ENCODE results near the gene TDP2. TPM values are rescaled to one million over a fixed set of nuclear protein-coding genes. Genes with fewer than 3 reads are reported as not detected.
"Not testable (repeated sequence)": the region's sequence is repeated elsewhere in the genome, so short reads cannot be mapped to it uniquely, and the experiment has no call there.

The TDP2 gene
- polyA plus RNA-seq, 1 donor from 2014 or later = 49.0 TPM

DNA sequence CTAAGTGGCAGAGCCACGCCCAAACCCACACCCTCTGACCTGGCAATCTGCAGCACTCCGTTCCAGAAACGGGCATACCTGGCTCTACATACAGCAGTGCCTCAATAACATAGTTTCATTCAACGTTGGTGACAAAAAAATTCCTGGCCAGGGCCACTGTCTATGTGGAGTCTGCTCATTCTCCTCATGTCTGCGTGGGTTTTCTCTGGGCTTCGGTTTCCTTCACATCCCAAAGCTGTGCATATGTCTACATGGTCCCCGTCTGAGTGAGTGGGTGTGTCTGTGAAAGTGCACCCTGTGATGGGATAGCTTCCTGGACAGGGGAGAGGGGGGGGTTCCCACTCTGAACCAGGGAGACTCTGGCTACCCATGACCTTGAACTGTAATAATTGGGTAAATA lies 22.8 kb downstream of the TDP2 start:
- H3K27ac ChIP-seq (ENCODE audit: low read length) = no peak overlapping the region
- no peaks in the 10 kb centered on the region for H3K9me2 ChIP-seq (ENCODE audit: insufficient read depth, low read length)
- H3K9ac ChIP-seq (ENCODE audit: low read length) = no peak overlapping the region
- no peaks in the 10 kb centered on the region for H3K9me3 ChIP-seq (ENCODE audit: low read length)
- H3K4me2 ChIP-seq (ENCODE audit: low read length) = no peak overlapping the region
- no peaks in the 10 kb centered on the region for H3K36me3 ChIP-seq (ENCODE audit: insufficient read depth, low read length)
- no peaks in the 10 kb centered on the region for H3K27me3 ChIP-seq (ENCODE audit: insufficient read depth, low read depth, low read length)
- no peaks in the 10 kb centered on the region for H4K20me1 ChIP-seq (ENCODE audit: insufficient read depth)
- no peak for TF ChIP-seq MXI1 (conservative IDR thresholded peaks at IDR 0.05; ENCODE audit: poor library complexity, severe bottlenecking)
- TF ChIP-seq, protein P1, sequence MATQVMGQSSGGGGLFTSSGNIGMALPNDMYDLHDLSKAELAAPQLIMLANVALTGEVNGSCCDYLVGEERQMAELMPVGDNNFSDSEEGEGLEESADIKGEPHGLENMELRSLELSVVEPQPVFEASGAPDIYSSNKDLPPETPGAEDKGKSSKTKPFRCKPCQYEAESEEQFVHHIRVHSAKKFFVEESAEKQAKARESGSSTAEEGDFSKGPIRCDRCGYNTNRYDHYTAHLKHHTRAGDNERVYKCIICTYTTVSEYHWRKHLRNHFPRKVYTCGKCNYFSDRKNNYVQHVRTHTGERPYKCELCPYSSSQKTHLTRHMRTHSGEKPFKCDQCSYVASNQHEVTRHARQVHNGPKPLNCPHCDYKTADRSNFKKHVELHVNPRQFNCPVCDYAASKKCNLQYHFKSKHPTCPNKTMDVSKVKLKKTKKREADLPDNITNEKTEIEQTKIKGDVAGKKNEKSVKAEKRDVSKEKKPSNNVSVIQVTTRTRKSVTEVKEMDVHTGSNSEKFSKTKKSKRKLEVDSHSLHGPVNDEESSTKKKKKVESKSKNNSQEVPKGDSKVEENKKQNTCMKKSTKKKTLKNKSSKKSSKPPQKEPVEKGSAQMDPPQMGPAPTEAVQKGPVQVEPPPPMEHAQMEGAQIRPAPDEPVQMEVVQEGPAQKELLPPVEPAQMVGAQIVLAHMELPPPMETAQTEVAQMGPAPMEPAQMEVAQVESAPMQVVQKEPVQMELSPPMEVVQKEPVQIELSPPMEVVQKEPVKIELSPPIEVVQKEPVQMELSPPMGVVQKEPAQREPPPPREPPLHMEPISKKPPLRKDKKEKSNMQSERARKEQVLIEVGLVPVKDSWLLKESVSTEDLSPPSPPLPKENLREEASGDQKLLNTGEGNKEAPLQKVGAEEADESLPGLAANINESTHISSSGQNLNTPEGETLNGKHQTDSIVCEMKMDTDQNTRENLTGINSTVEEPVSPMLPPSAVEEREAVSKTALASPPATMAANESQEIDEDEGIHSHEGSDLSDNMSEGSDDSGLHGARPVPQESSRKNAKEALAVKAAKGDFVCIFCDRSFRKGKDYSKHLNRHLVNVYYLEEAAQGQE (IDR thresholded peaks at IDR 0.05; ENCODE audit: borderline replicate concordance) = no peak
- no peak overlapping the region for H2AFZ ChIP-seq (ENCODE audit: low read depth, low read length)
- H3K4me3 ChIP-seq (ENCODE audit: low read length) = peak overlapping the region; percentile 80
- H3K79me2 ChIP-seq (replicated peaks; ENCODE audit: insufficient read depth, low read length) = no peaks in the 10 kb centered on the region
- H3F3A ChIP-seq (ENCODE audit: insufficient read depth, low read length, poor library complexity, severe bottlenecking) = no peaks in the 10 kb centered on the region

DNA sequence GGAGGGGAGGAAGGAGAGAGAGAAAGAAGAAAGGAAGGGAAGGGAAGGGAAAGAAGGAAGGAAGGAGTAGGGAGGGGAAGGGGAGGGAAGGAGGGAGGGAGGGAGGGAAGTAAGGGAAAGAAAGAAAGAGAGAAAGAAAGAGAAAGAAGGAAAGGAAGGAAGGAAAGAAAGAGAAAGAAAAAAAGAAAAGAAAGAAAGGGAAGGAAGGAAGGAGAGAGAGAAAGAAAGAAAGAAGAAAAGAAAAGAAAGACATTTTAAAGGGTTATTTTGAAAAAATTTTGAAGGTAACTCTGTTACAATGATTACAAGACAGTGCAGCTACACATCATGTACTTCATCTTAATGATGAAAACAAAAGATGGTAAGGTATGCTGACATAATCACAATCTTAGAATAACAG lies 24.6 kb downstream of the TDP2 start:
- Histone ChIP-seq H3K4me2 (ENCODE audit: low read length) (no peak overlapping the region), H3K9me2 (ENCODE audit: insufficient read depth, low read length) (no peaks in the 10 kb centered on the region)
- TF ChIP-seq, protein P2, sequence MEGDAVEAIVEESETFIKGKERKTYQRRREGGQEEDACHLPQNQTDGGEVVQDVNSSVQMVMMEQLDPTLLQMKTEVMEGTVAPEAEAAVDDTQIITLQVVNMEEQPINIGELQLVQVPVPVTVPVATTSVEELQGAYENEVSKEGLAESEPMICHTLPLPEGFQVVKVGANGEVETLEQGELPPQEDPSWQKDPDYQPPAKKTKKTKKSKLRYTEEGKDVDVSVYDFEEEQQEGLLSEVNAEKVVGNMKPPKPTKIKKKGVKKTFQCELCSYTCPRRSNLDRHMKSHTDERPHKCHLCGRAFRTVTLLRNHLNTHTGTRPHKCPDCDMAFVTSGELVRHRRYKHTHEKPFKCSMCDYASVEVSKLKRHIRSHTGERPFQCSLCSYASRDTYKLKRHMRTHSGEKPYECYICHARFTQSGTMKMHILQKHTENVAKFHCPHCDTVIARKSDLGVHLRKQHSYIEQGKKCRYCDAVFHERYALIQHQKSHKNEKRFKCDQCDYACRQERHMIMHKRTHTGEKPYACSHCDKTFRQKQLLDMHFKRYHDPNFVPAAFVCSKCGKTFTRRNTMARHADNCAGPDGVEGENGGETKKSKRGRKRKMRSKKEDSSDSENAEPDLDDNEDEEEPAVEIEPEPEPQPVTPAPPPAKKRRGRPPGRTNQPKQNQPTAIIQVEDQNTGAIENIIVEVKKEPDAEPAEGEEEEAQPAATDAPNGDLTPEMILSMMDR (IDR thresholded peaks at IDR 0.05; ENCODE audit: poor library complexity, severe bottlenecking) = no peak
- no peak for TF ChIP-seq SMC3 (conservative IDR thresholded peaks at IDR 0.05; ENCODE audit: poor library complexity)
- TF ChIP-seq, protein P1 (IDR thresholded peaks at IDR 0.05; ENCODE audit: borderline replicate concordance) = no peak
- TF ChIP-seq POLR2AphosphoS5 (IDR thresholded peaks at IDR 0.05) = no peak
- no peak for TF ChIP-seq MXI1 (conservative IDR thresholded peaks at IDR 0.05; ENCODE audit: poor library complexity, severe bottlenecking)
- TF ChIP-seq RAD21 (conservative IDR thresholded peaks at IDR 0.05) = no peak
- TF ChIP-seq TAF1 (IDR thresholded peaks at IDR 0.05; ENCODE audit: low read depth) = no peak
- TF ChIP-seq EP300 (conservative IDR thresholded peaks at IDR 0.05; ENCODE audit: poor library complexity, severe bottlenecking) = no peak
- no peak for TF ChIP-seq EZH2 (IDR thresholded peaks at IDR 0.05; ENCODE audit: borderline replicate concordance, insufficient read depth, low read length, poor library complexity, severe bottlenecking)

DNA sequence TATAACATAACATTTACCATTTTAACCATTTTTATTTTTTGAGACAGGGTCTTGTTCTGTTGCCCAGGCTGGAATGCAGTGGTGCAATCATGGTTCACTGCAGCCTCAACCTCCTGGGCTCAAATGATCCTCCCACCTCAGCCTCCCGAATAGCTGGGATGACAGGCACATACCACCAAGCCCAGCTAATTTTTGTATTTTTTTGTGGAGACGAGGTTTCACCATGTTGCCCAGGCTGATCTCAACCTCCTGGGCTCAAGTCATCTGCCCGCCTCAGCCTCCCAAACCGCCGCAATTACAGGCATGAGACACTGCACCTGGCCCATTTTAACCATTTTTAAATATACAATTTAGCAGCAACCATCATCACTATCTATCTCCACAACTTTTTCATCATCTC lies 26.1 kb downstream of the TDP2 start:
- H2AFZ ChIP-seq (ENCODE audit: low read depth, low read length); H3K79me2 ChIP-seq (replicated peaks; ENCODE audit: insufficient read depth, low read length); H3K9me3 ChIP-seq (ENCODE audit: low read length); H3K4me3 ChIP-seq (ENCODE audit: low read length); H3K27ac ChIP-seq (ENCODE audit: low read length); H3K9me2 ChIP-seq (ENCODE audit: insufficient read depth, low read length); H3F3A ChIP-seq (ENCODE audit: insufficient read depth, low read length, poor library complexity, severe bottlenecking); H3K9ac ChIP-seq (ENCODE audit: low read length); H3K4me2 ChIP-seq (ENCODE audit: low read length); H3K36me3 ChIP-seq (ENCODE audit: insufficient read depth, low read length); H4K20me1 ChIP-seq (ENCODE audit: insufficient read depth); H3K27me3 ChIP-seq (ENCODE audit: insufficient read depth, low read depth, low read length): not testable (repeated sequence)

More for the DNA sequence above, 24.6 kb downstream of the TDP2 start:
- Histone ChIP-seq H3K27me3 (ENCODE audit: insufficient read depth, low read depth, low read length) (no peaks in the 10 kb centered on the region), H4K20me1 (ENCODE audit: insufficient read depth) (no peaks in the 10 kb centered on the region), H3K79me2 (replicated peaks; ENCODE audit: insufficient read depth, low read length) (no peaks in the 10 kb centered on the region), H3F3A (ENCODE audit: insufficient read depth, low read length, poor library complexity, severe bottlenecking) (no peaks in the 10 kb centered on the region), H2AFZ (ENCODE audit: low read depth, low read length) (no peak overlapping the region), H3K4me3 (ENCODE audit: low read length) (no peak overlapping the region), H3K36me3 (ENCODE audit: insufficient read depth, low read length) (no peaks in the 10 kb centered on the region), H3K9ac (ENCODE audit: low read length) (no peak overlapping the region), H3K27ac (ENCODE audit: low read length) (no peak overlapping the region), H3K9me3 (ENCODE audit: low read length) (no peaks in the 10 kb centered on the region)

All from neural cell (in vitro differentiated cells).